Neural cell (in vitro differentiated cells): ENCODE data around the gene GATAD2A. TPM values are rescaled to one million over a fixed set of nuclear protein-coding genes. Genes with fewer than 3 reads are reported as not detected.
A peak's percentile ranks its signal among the peaks of the same experiment; 100 is the strongest.

Source experiments
- H2AFZ ChIP-seq: fragments of 200-600, 300-800 bp; sonication (generic), shearing (Covaris generic); 2 replicates; pipeline ENCODE4 v1.6.0; 2014; ENCODE audit warnings: low read depth, mild to moderate bottlenecking, antibody characterized with exemption, low read length, moderate library complexity
- H3F3A ChIP-seq: fragments of 200-600 bp; shearing (Covaris generic); 2 replicates; pipeline ENCODE4 v1.6.1; 2016; ENCODE audit warnings: mild to moderate bottlenecking, moderate library complexity, mixed read lengths, antibody characterized with exemption, low read length; ENCODE audit not compliant: insufficient read depth, poor library complexity, severe bottlenecking
- H3K27ac ChIP-seq: fragments of 200-600, 300-800 bp; sonication (generic), shearing (Covaris generic); 2 replicates; pipeline ENCODE4 v1.5.1; 2014; ENCODE audit warnings: mild to moderate bottlenecking, low read length, moderate library complexity
- H3K27me3 ChIP-seq: fragments of 300-800, 200-600 bp; sonication (generic), shearing (Covaris generic); 2 replicates; pipeline ENCODE4 v1.6.0; 2014; ENCODE audit warnings: mild to moderate bottlenecking, low read depth, low read length, moderate library complexity; ENCODE audit not compliant: insufficient read depth
- H3K36me3 ChIP-seq: fragments of 300-800, 200-600 bp; sonication (generic), shearing (Covaris generic); 2 replicates; pipeline ENCODE4 v1.5.1; 2014; ENCODE audit warnings: mild to moderate bottlenecking, antibody characterized with exemption, low read length, moderate library complexity; ENCODE audit not compliant: insufficient read depth
- H3K4me2 ChIP-seq: fragments of 300-800, 200-600 bp; sonication (generic), shearing (Covaris generic); 2 replicates; pipeline ENCODE4 v1.6.0; 2014; ENCODE audit warnings: mild to moderate bottlenecking, low read length
- H3K4me3 ChIP-seq: fragments of 300-800, 200-600 bp; sonication (generic), shearing (Covaris generic); 2 replicates; pipeline ENCODE4 v1.5.1; 2014; ENCODE audit warnings: mild to moderate bottlenecking, low read length, moderate library complexity
- H3K79me2 ChIP-seq: fragments of 200-600 bp; shearing (Covaris generic); replicated peaks from 2 replicates; pipeline ENCODE4 v1.6.0; 2014; ENCODE audit warnings: mild to moderate bottlenecking, low read length, moderate library complexity; ENCODE audit not compliant: insufficient read depth
- H3K9ac ChIP-seq: fragments of 300-800, 200-600 bp; sonication (generic), shearing (Covaris generic); 2 replicates; pipeline ENCODE4 v1.6.1; 2016; ENCODE audit warnings: mild to moderate bottlenecking, low read length, mixed read lengths
- H3K9me2 ChIP-seq: fragments of 200-600 bp; shearing (Covaris generic); 2 replicates; pipeline ENCODE4 v1.6.1; 2016; ENCODE audit warnings: mild to moderate bottlenecking, low read length, mixed read lengths; ENCODE audit not compliant: insufficient read depth
- H3K9me3 ChIP-seq: fragments of 200-600, 300-800 bp; sonication (generic), shearing (Covaris generic); 2 replicates; pipeline ENCODE4 v1.6.1; 2016; ENCODE audit warnings: mild to moderate bottlenecking, mixed run types, low read length, moderate library complexity, mixed read lengths
- H4K20me1 ChIP-seq: fragments of 200-600 bp; shearing (Covaris generic); 2 replicates; pipeline ENCODE4 v1.6.1; 2016; ENCODE audit warnings: mild to moderate bottlenecking, mixed run types; ENCODE audit not compliant: insufficient read depth
- CTCF ChIP-seq: fragments of 450-650 bp; IDR thresholded peaks from 2 replicates; pipeline ENCODE4 v1.5.1; 2014; ENCODE audit warnings: antibody characterized with exemption, mild to moderate bottlenecking, moderate library complexity; ENCODE audit not compliant: poor library complexity, severe bottlenecking
- EP300 ChIP-seq: fragments of 450-650 bp; conservative IDR thresholded peaks from 2 replicates; pipeline ENCODE4 v1.6.1; 2014; ENCODE audit warnings: antibody characterized with exemption, mild to moderate bottlenecking, moderate library complexity; ENCODE audit not compliant: poor library complexity, severe bottlenecking
- EZH2 ChIP-seq: fragments of 200-600, 300-800 bp; shearing (Covaris generic), sonication (generic); IDR thresholded peaks from 2 replicates; pipeline ENCODE4 v1.6.1; 2014; ENCODE audit warnings: antibody characterized with exemption, low read length, borderline replicate concordance, mild to moderate bottlenecking; ENCODE audit not compliant: insufficient read depth, poor library complexity, severe bottlenecking
- MXI1 ChIP-seq: fragments of 450-650 bp; conservative IDR thresholded peaks from 2 replicates; pipeline ENCODE4 v1.6.1; 2014; ENCODE audit warnings: antibody characterized with exemption, mild to moderate bottlenecking; ENCODE audit not compliant: poor library complexity, severe bottlenecking
- POLR2AphosphoS5 ChIP-seq: IDR thresholded peaks from 2 replicates; pipeline ENCODE4 v1.6.1; 2012
- RAD21 ChIP-seq: fragments of 450-650 bp; conservative IDR thresholded peaks from 2 replicates; pipeline ENCODE4 v1.6.1; 2014; ENCODE audit warnings: antibody characterized with exemption, mild to moderate bottlenecking, moderate library complexity
- REST ChIP-seq: IDR thresholded peaks from 2 replicates; pipeline ENCODE4 v1.6.1; 2012; ENCODE audit warnings: borderline replicate concordance
- SMC3 ChIP-seq: fragments of 450-650 bp; conservative IDR thresholded peaks from 2 replicates; pipeline ENCODE4 v1.6.1; 2014; ENCODE audit warnings: antibody characterized with exemption, mild to moderate bottlenecking, moderate library complexity; ENCODE audit not compliant: poor library complexity
- TAF1 ChIP-seq: IDR thresholded peaks from 2 replicates; pipeline ENCODE4 v1.6.1; 2012; ENCODE audit warnings: low read depth
- polyA plus RNA-seq: library from polyadenylated mRNA; depleted of rRNA; stranded (reverse); fragments of >200 nt; gene quantifications from 2 replicates; pipeline ENCODE4 v1.2.3, GENCODE V29; 2014

The GATAD2A gene
- polyA plus RNA-seq, 1 donor from 2014 or later: 13.9 TPM

GRCh38 chr19:19553670-19554069 is 148.2 kb downstream of the GATAD2A start:
- Histone ChIP-seq H3K36me3 (no peaks in the 10 kb centered on the region), H3K4me3 (no peak overlapping the region), H3K27me3 (no peaks in the 10 kb centered on the region), H3K4me2 (no peak overlapping the region), H3K9me2 (no peaks in the 10 kb centered on the region), H3F3A (no peaks in the 10 kb centered on the region), H3K27ac (no peak overlapping the region), H3K79me2 (no peaks in the 10 kb centered on the region), H3K9ac (no peak overlapping the region), H4K20me1 (no peaks in the 10 kb centered on the region), H3K9me3 (no peaks in the 10 kb centered on the region), H2AFZ (no peak overlapping the region)
- TF ChIP-seq EP300 (no peak), TAF1 (no peak), CTCF (no peak), SMC3 (no peak), EZH2 (no peak), REST (no peak), MXI1 (no peak), RAD21 (no peak), POLR2AphosphoS5 (no peak)

GRCh38 chr19:19554074-19555023 is 148.9 kb downstream of the GATAD2A start:
- Histone ChIP-seq H3K36me3 (no peaks in the 10 kb centered on the region), H2AFZ (no peak overlapping the region), H3K4me2 (no peak overlapping the region), H3K79me2 (no peaks in the 10 kb centered on the region), H3K27ac (no peak overlapping the region), H3K9me2 (no peaks in the 10 kb centered on the region), H3K27me3 (no peaks in the 10 kb centered on the region), H3K4me3 (no peak overlapping the region), H3K9ac (no peak overlapping the region), H3K9me3 (no peaks in the 10 kb centered on the region), H4K20me1 (no peaks in the 10 kb centered on the region), H3F3A (no peaks in the 10 kb centered on the region)
- TF ChIP-seq CTCF (peak; percentile 26), TAF1 (no peak)
